ENCODE results near the gene QKI.
A peak's percentile ranks its signal among the peaks of the same experiment; 100 is the strongest.
"Not testable (repeated sequence)": the region's sequence is repeated elsewhere in the genome, so short reads cannot be mapped to it uniquely, and the experiment has no call there.

Gene QKI

GRCh38 chr6:163414117-163414945 is at the start of gene QKI:
Gene QKI (plus strand): TSS chr6:163414718. CDS start chr6:163415194, 476 bp downstream.
- DNase-seq (ENCODE audit: low spot score), result peak; percentile 80

GRCh38 chr6:163366288-163366687 is 48.2 kb upstream of the QKI start:
- DNase-seq (ENCODE audit: low spot score), result no peak

- DNase-seq (ENCODE audit: low spot score), result no peak
These were observed 46.9 kb upstream of the QKI start for GRCh38 chr6:163367497-163368183.

- DNase-seq (ENCODE audit: low spot score), result no peak
These were observed 45.4 kb upstream of the QKI start for GRCh38 chr6:163369141-163369540.

- DNase-seq (ENCODE audit: low spot score), result no peak
These were observed 44.7 kb upstream of the QKI start for GRCh38 chr6:163369628-163370365.

- no peak for DNase-seq (ENCODE audit: low spot score)
These were observed 43.9 kb upstream of the QKI start for GRCh38 chr6:163370464-163371117.

- no peak for DNase-seq (ENCODE audit: low spot score)
These were observed 43.4 kb upstream of the QKI start for GRCh38 chr6:163371129-163371528.

- DNase-seq (ENCODE audit: low spot score), result no peak
These were observed 41.3 kb upstream of the QKI start for GRCh38 chr6:163373240-163373639.

- no peak for DNase-seq (ENCODE audit: low spot score)
These were observed 39.2 kb upstream of the QKI start for GRCh38 chr6:163375361-163375760.

GRCh38 chr6:163376187-163376586 is 38.3 kb upstream of the QKI start:
- DNase-seq (ENCODE audit: low spot score), result no peak

GRCh38 chr6:163377561-163377960 is 37.0 kb upstream of the QKI start:
- DNase-seq (ENCODE audit: low spot score), result no peak

GRCh38 chr6:163380216-163380615 is 34.3 kb upstream of the QKI start:
- no peak for DNase-seq (ENCODE audit: low spot score)

GRCh38 chr6:163381118-163381756 is 33.3 kb upstream of the QKI start:
- no peak for DNase-seq (ENCODE audit: low spot score)

GRCh38 chr6:163383396-163383795 is 31.1 kb upstream of the QKI start:
- not testable (repeated sequence) for DNase-seq (ENCODE audit: low spot score)

GRCh38 chr6:163383912-163384311 is 30.6 kb upstream of the QKI start:
- no peak for DNase-seq (ENCODE audit: low spot score)

GRCh38 chr6:163384510-163384909 is 30.0 kb upstream of the QKI start:
- no peak for DNase-seq (ENCODE audit: low spot score)

GRCh38 chr6:163385503-163385902 is 29.0 kb upstream of the QKI start:
- not testable (repeated sequence) for DNase-seq (ENCODE audit: low spot score)

- no peak for DNase-seq (ENCODE audit: low spot score)
These were observed 28.1 kb upstream of the QKI start for GRCh38 chr6:163386329-163386908.

- no peak for DNase-seq (ENCODE audit: low spot score)
These were observed 27.2 kb upstream of the QKI start for GRCh38 chr6:163387317-163387716.

- no peak for DNase-seq (ENCODE audit: low spot score)
These were observed 25.2 kb upstream of the QKI start for GRCh38 chr6:163389354-163389753.

GRCh38 chr6:163390770-163391169 is 23.7 kb upstream of the QKI start:
- DNase-seq (ENCODE audit: low spot score), result no peak

Measured in ecto neural progenitor cell (in vitro differentiated cells).